Measurements from ENCODE around the gene UBLCP1. TPM values are rescaled to one million over a fixed set of nuclear protein-coding genes. Genes with fewer than 3 reads are reported as not detected.

The UBLCP1 gene
- total RNA-seq, 2 experiments from 2014 or later, result 16.5 to 19.0 TPM

DNA sequence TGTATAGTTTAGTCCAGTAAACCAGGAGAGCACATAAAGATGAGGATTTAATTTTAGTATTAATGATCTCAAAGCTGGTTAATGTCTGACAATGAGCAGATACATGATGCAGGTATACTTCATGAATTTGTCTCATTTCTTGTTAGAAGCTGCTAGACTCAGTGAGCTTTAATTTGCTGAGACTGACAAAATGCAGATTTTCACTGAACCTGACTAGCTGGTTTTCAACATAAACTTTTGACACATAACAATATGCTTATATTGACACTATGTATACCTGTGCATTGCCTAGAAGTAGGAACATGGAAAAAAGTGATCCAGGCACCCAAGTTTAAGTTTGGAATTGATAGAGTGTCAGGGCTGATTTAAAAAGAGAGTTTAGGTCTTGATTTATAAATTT lies 10.8 kb downstream of the UBLCP1 start:
- H3K4me1 Mint-ChIP-seq (ENCODE audit: low read depth), result peaks cover 26% of the 10 kb centered on the region
- peaks cover 53% of the 10 kb centered on the region for H3K36me3 ChIP-seq (ENCODE audit: insufficient read depth, low read length)
- H3K9me3 ChIP-seq (ENCODE audit: control insufficient read depth in 1 of 2, insufficient read depth in 1 of 2, low read length in 2 of 2), result no peaks in the 10 kb centered on the region
- TF ChIP-seq, protein P1, sequence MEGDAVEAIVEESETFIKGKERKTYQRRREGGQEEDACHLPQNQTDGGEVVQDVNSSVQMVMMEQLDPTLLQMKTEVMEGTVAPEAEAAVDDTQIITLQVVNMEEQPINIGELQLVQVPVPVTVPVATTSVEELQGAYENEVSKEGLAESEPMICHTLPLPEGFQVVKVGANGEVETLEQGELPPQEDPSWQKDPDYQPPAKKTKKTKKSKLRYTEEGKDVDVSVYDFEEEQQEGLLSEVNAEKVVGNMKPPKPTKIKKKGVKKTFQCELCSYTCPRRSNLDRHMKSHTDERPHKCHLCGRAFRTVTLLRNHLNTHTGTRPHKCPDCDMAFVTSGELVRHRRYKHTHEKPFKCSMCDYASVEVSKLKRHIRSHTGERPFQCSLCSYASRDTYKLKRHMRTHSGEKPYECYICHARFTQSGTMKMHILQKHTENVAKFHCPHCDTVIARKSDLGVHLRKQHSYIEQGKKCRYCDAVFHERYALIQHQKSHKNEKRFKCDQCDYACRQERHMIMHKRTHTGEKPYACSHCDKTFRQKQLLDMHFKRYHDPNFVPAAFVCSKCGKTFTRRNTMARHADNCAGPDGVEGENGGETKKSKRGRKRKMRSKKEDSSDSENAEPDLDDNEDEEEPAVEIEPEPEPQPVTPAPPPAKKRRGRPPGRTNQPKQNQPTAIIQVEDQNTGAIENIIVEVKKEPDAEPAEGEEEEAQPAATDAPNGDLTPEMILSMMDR (IDR thresholded peaks at IDR 0.05), result no peak
- H3K27me3 ChIP-seq (ENCODE audit: control insufficient read depth in 1 of 2, insufficient read depth in 2 of 2, low read length in 2 of 2), result no peaks in the 10 kb centered on the region
- no peak overlapping the region for H3K4me3 ChIP-seq (ENCODE audit: low read length)
- ATAC-seq (ENCODE audit: poor library complexity) (no peak), DNase-seq (no peak)
- peaks cover 80% of the 10 kb centered on the region for H3K36me3 Mint-ChIP-seq (ENCODE audit: low read depth)
- H3K27ac ChIP-seq (ENCODE audit: low read depth in 1 of 2, low read length in 2 of 2), result no peak overlapping the region
- H3K27me3 Mint-ChIP-seq, result no peaks in the 10 kb centered on the region
- intact Hi-C loops (cut with DNase I, micrococcal nuclease), result no loop called here
- ChIA-PET POLR2A (interaction anchor here (1.1 to 1.5 kb wide), 2 partner anchors 10 to 66 kb away, joined by 3 to 6 read pairs; no protein-coding TSS in a partner anchor), CTCF (interaction anchor here (1.3 to 2.4 kb wide), 4 partner anchors 16 to 117 kb away, joined by 3 to 9 read pairs (median 4); no protein-coding TSS in a partner anchor)
- no peak overlapping the region for H3K27ac Mint-ChIP-seq
- no peaks in the 10 kb centered on the region for H3K9me3 Mint-ChIP-seq
- H3K4me1 ChIP-seq (ENCODE audit: insufficient read depth, low read length), result no peaks in the 10 kb centered on the region
- no peak overlapping the region for H3K4me3 Mint-ChIP-seq

DNA sequence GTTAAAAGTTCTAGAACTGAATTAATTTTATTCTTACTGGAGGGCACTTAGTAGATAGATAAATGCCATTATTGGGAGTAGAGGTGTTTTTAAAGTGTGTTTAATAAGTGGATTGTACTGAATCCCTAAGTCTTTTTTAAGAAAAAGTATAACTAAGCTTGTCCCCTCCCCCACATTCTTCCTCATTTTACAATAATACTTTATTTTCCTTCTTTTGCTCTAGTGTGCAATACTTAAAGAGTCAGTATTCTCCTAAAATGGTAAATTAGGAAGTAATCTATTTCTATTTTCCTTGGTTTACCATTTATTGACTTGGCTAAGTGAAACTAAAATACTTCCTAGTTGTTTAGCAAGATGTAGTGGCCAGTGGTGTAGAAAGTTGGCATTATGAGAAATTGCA lies 11.6 kb downstream of the UBLCP1 start:
- CTCF ChIA-PET, result interaction anchor here (0.7 to 2.4 kb wide), 5 partner anchors 15 to 118 kb away, joined by 3 to 9 read pairs (median 4); no protein-coding TSS in a partner anchor
- no peaks in the 10 kb centered on the region for H3K27me3 ChIP-seq (ENCODE audit: control insufficient read depth in 1 of 2, insufficient read depth in 2 of 2, low read length in 2 of 2)
- H3K4me1 ChIP-seq (ENCODE audit: insufficient read depth, low read length), result no peaks in the 10 kb centered on the region
- Mint-ChIP-seq H3K4me3 (no peak overlapping the region), H3K9me3 (no peaks in the 10 kb centered on the region), H3K27ac (no peak overlapping the region), H3K4me1 (ENCODE audit: low read depth) (peaks cover 25% of the 10 kb centered on the region), H3K36me3 (ENCODE audit: low read depth) (peaks cover 80% of the 10 kb centered on the region), H3K27me3 (no peaks in the 10 kb centered on the region)
- intact Hi-C loops (cut with DNase I, micrococcal nuclease), result loop anchor here in 1 of 2 experiments (5.0 kb wide), 1 partner anchor 117 kb away; no protein-coding TSS in a partner anchor
- no peak overlapping the region for H3K27ac ChIP-seq (ENCODE audit: low read depth in 1 of 2, low read length in 2 of 2)
- peaks cover 53% of the 10 kb centered on the region for H3K36me3 ChIP-seq (ENCODE audit: insufficient read depth, low read length)
- ATAC-seq (ENCODE audit: poor library complexity) (no peak), DNase-seq (no peak)
- TF ChIP-seq, protein P1 (IDR thresholded peaks at IDR 0.05), result no peak
- POLR2A ChIA-PET, result interaction anchor here (0.8 to 1.5 kb wide), 2 partner anchors 11 to 75 kb away, joined by 4 to 6 read pairs; no protein-coding TSS in a partner anchor
- H3K9me3 ChIP-seq (ENCODE audit: control insufficient read depth in 1 of 2, insufficient read depth in 1 of 2, low read length in 2 of 2), result no peaks in the 10 kb centered on the region
- no peak overlapping the region for H3K4me3 ChIP-seq (ENCODE audit: low read length)

DNA sequence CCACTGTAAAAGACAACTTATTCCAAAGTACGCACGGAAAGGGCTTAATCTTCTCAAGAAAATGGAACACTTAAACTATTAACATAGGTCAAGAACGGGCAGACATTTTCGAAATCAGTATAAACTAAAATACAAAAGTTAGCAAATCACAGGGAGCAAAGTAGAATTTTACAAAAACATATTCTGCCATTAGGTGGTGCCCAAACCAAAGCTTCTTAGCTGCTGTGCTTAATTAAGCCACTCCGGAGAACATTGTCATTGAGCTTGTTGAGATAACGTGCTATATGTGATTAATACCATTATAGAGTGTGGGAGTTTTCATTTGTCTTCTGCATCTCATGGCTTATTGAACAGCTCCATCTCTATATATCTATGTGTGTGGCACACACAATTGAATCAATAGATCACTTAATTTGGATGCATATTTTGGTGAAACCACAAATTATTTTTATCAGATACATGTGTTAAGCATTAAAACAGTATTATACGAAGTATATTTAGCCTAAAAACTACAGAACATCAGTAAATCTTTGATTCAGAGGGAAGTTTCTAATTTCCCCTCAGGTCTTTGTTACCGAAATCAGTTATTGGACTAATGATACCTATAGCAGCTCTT lies 23.4 kb downstream of the UBLCP1 start:
- Histone ChIP-seq H3K36me3 (ENCODE audit: insufficient read depth, low read length) (peaks cover 16% of the 10 kb centered on the region), H3K4me1 (ENCODE audit: insufficient read depth, low read length) (no peaks in the 10 kb centered on the region), H3K27me3 (ENCODE audit: control insufficient read depth in 1 of 2, insufficient read depth in 2 of 2, low read length in 2 of 2) (no peaks in the 10 kb centered on the region), H3K9me3 (ENCODE audit: control insufficient read depth in 1 of 2, insufficient read depth in 1 of 2, low read length in 2 of 2) (no peaks in the 10 kb centered on the region), H3K27ac (ENCODE audit: low read depth in 1 of 2, low read length in 2 of 2) (no peak overlapping the region), H3K4me3 (ENCODE audit: low read length) (no peak overlapping the region)
- no peaks in the 10 kb centered on the region for H3K9me3 Mint-ChIP-seq
- POLR2A ChIA-PET, result interaction anchor here (1.5 to 2.0 kb wide), 2 partner anchors 78 to 701 kb away, joined by 7 to 8 read pairs; no protein-coding TSS in a partner anchor
- intact Hi-C loops (cut with DNase I, micrococcal nuclease), result loop anchor here (2.0 to 10.0 kb wide), 4 partner anchors 630 to 1058 kb away; partner anchors contain the start of gene ADRA1B (in 1 of the 2)
- peaks cover 38% of the 10 kb centered on the region for H3K36me3 Mint-ChIP-seq (ENCODE audit: low read depth)
- peak; percentile 62 for ATAC-seq (ENCODE audit: poor library complexity)
- H3K27me3 Mint-ChIP-seq, result no peaks in the 10 kb centered on the region
- no peak overlapping the region for H3K27ac Mint-ChIP-seq
- CTCF ChIA-PET, result interaction anchor here (0.8 to 2.9 kb wide), 6 partner anchors 31 to 735 kb away, joined by 3 to 17 read pairs (median 5); no protein-coding TSS in a partner anchor
- TF ChIP-seq, protein P1 (IDR thresholded peaks at IDR 0.05), result peak; percentile 68
- DNase-seq, result peak in 4 of 14 experiments; percentile 10 to 66 (median 52)
- H3K4me3 Mint-ChIP-seq, result no peak overlapping the region
- no peaks in the 10 kb centered on the region for H3K4me1 Mint-ChIP-seq (ENCODE audit: low read depth)

Data from CD4-positive, alpha-beta T cell (primary cell).